IMR-90 (cell line): ENCODE results near the gene EDIL3. TPM values are rescaled to one million over a fixed set of nuclear protein-coding genes. Genes with fewer than 3 reads are reported as not detected.
A peak's percentile ranks its signal among the peaks of the same experiment; 100 is the strongest.

Source experiments
- ATAC-seq: fragments of 200-7000 bp; cut with Tn5 transposase; 2 replicates; pipeline ENCODE4 v1.9.1; 2020; ENCODE audit warnings: low read depth, mild to moderate bottlenecking, moderate library complexity
- BruUV-seq: library from RNA; stranded (reverse); fragments of 400-500 nt; replicated peaks from 2 replicates; lab custom pipeline; 2021; lab: Mats Ljungman, UMichigan
- CTCF ChIA-PET: fragments of 300-600 bp; formaldehyde crosslinking; extraction: SDS; loops from one replicate; lab custom pipeline; 2021; ENCODE audit warnings: antibody characterized with exemption; lab: Yijun Ruan, JAX
- POLR2A ChIA-PET: fragments of 300-600 bp; sonication (Branson Sonifier 250); formaldehyde crosslinking; loops from one replicate; lab custom pipeline; 2022; ENCODE audit warnings: antibody characterized with exemption; ENCODE audit not compliant: unreplicated experiment; lab: Charles Lee
- DNase-seq: peaks from one replicate; pipeline ENCODE4 v3.0.0; 2013
- H2AFZ ChIP-seq: replicated peaks from 2 replicates; pipeline ENCODE3; 2013; ENCODE audit warnings: low read length, mild to moderate bottlenecking; ENCODE audit not compliant: poor library complexity
- H2AK5ac ChIP-seq: 2 replicates; pipeline ENCODE4 v1.6.1; 2013; ENCODE audit warnings: low read depth, low read length, inconsistent platforms
- H2AK9ac ChIP-seq: replicated peaks from 2 replicates; pipeline ENCODE3; 2013; ENCODE audit warnings: mild to moderate bottlenecking, low read depth, low read length, moderate library complexity; ENCODE audit not compliant: poor library complexity
- H2BK120ac ChIP-seq: 2 replicates; pipeline ENCODE4 v1.6.1; 2013; ENCODE audit warnings: low read depth, low read length, inconsistent platforms
- H2BK15ac ChIP-seq: 3 replicates; pipeline ENCODE4 v1.6.1; 2013; ENCODE audit warnings: low read depth, low read length, inconsistent platforms
- H2BK20ac ChIP-seq: 2 replicates; pipeline ENCODE4 v1.6.1; 2013; ENCODE audit warnings: low read depth, mild to moderate bottlenecking, inconsistent platforms, low read length, moderate library complexity
- H2BK5ac ChIP-seq: 2 replicates; pipeline ENCODE4 v1.6.1; 2013; ENCODE audit warnings: mild to moderate bottlenecking, low read depth, low read length, inconsistent platforms; ENCODE audit not compliant: poor library complexity, severe bottlenecking
- H3K14ac ChIP-seq: replicated peaks from 2 replicates; pipeline ENCODE4 v1.6.1; 2013; ENCODE audit warnings: low read depth, low read length, inconsistent platforms
- H3K18ac ChIP-seq: 2 replicates; pipeline ENCODE4 v1.6.1; 2013; ENCODE audit warnings: low read depth, low read length, control low read depth
- H3K23ac ChIP-seq: 2 replicates; pipeline ENCODE4 v1.6.1; 2013; ENCODE audit warnings: low read depth, low read length, inconsistent platforms
- H3K27ac ChIP-seq: 2 replicates; pipeline ENCODE4 v1.5.1; 2013; ENCODE audit warnings: mild to moderate bottlenecking, control low read depth, low read length; ENCODE audit not compliant: insufficient read depth
- H3K27me3 ChIP-seq: 2 replicates; pipeline ENCODE4 v1.6.1; 2013; ENCODE audit warnings: low read length; ENCODE audit not compliant: control insufficient read depth, insufficient read depth
- H3K36me3 ChIP-seq: 2 replicates; pipeline ENCODE4 v1.6.1; 2013; ENCODE audit warnings: low read length, mixed read lengths; ENCODE audit not compliant: control insufficient read depth, insufficient read depth
- H3K4ac ChIP-seq: 2 replicates; pipeline ENCODE4 v1.6.1; 2013; ENCODE audit warnings: low read depth, low read length, inconsistent platforms
- H3K4me1 ChIP-seq: 2 replicates; pipeline ENCODE4 v1.6.1; 2013; ENCODE audit warnings: low read length, mixed read lengths; ENCODE audit not compliant: control insufficient read depth, insufficient read depth
- H3K4me2 ChIP-seq: 2 replicates; pipeline ENCODE4 v1.6.1; 2013; ENCODE audit warnings: low read depth, mild to moderate bottlenecking, control low read depth, low read length, moderate library complexity
- H3K4me3 ChIP-seq: 2 replicates; pipeline ENCODE4 v1.5.1; 2013; ENCODE audit warnings: low read depth, mild to moderate bottlenecking, control low read depth, low read length, moderate library complexity; ENCODE audit not compliant: insufficient read depth
- H3K56ac ChIP-seq: 2 replicates; pipeline ENCODE4 v1.6.1; 2013; ENCODE audit warnings: low read length, inconsistent platforms; ENCODE audit not compliant: insufficient read depth; ENCODE audit errors: extremely low read depth
- H3K79me1 ChIP-seq, 2 experiments: 2 replicates each; pipeline ENCODE4 v1.6.1; 2013; ENCODE audit warnings: low read length in 2 of 2, inconsistent platforms in 1 of 2, low read depth in 1 of 2
- H3K9ac ChIP-seq: 2 replicates; pipeline ENCODE4 v1.6.1; 2013; ENCODE audit warnings: low read depth, low read length, control low read depth
- H3K9me1 ChIP-seq: 2 replicates; pipeline ENCODE4 v1.6.1; 2013; ENCODE audit warnings: low read length, inconsistent platforms; ENCODE audit not compliant: insufficient read depth
- H3K9me3 ChIP-seq: 2 replicates; pipeline ENCODE4 v1.6.1; 2013; ENCODE audit warnings: low read length; ENCODE audit not compliant: control insufficient read depth, insufficient read depth
- H4K20me1 ChIP-seq: 2 replicates; pipeline ENCODE4 v1.6.1; 2013; ENCODE audit warnings: low read length, inconsistent platforms; ENCODE audit not compliant: insufficient read depth
- H4K5ac ChIP-seq: 2 replicates; pipeline ENCODE4 v1.6.1; 2013; ENCODE audit warnings: mild to moderate bottlenecking, low read depth, low read length, control low read depth
- H4K8ac ChIP-seq, 2 experiments: 2 replicates each; pipeline ENCODE4 v1.6.1; 2013; ENCODE audit warnings: low read depth in 2 of 2, low read length in 2 of 2, control low read depth in 1 of 2, inconsistent platforms in 1 of 2
- H4K91ac ChIP-seq: 2 replicates; pipeline ENCODE4 v1.6.1; 2013; ENCODE audit warnings: low read depth, low read length, inconsistent platforms; ENCODE audit not compliant: insufficient read depth
- MAFK ChIP-seq: IDR thresholded peaks from 2 replicates; pipeline ENCODE4 v1.6.1; 2012; ENCODE audit warnings: low read depth, low read length, improper control_type of control experiment
- MAZ ChIP-seq: IDR thresholded peaks from 2 replicates; pipeline ENCODE4 v1.6.1; 2012; ENCODE audit warnings: low read depth, mild to moderate bottlenecking, low read length, improper control_type of control experiment, moderate library complexity, borderline replicate concordance
- USF2 ChIP-seq: fragments of 150-350 bp; IDR thresholded peaks from 2 replicates; pipeline ENCODE4 v1.6.1; 2017; ENCODE audit warnings: mild to moderate bottlenecking, antibody characterized with exemption, low read length, low read depth
- WGBS, 2 experiments: methylation state at CpG; one replicate each; pipeline versions ENCODE4 v1.1.5 to v1.1.7; 2013; ENCODE audit warnings: missing lambda C conversion rate in 2 of 2; ENCODE audit not compliant: insufficient read length in 1 of 2; ENCODE audit errors: extremely low coverage in 2 of 2; 5-methylcytosine and 5-hydroxymethylcytosine counted together
- dilution Hi-C: fragments of 300-500 bp; cut with HindIII; formaldehyde crosslinking; loops from one replicate; pipeline ENCODE4 v1.14.3; 2018; ENCODE audit warnings: low sequenced_read_pairs; ENCODE audit not compliant: unreplicated experiment
- in situ Hi-C: fragments of 300-500 bp; cut with MboI; formaldehyde crosslinking; loops from 3 replicates; pipeline ENCODE4 v1.14.3; 2019; ENCODE audit warnings: low sequenced_read_pairs, inconsistent platforms, mixed read lengths
- intact Hi-C: fragments of 100-400 bp; cut with micrococcal nuclease; formaldehyde crosslinking; loops from 2 replicates; pipeline ENCODE4 v1.10.0; 2022
- polyA plus RNA-seq, 3 experiments: library from polyadenylated mRNA; depleted of rRNA; stranded (reverse); fragments of >200 nt; gene quantifications; 2 replicates each; pipeline ENCODE4 v1.2.3, GENCODE V29; 2012; ENCODE audit warnings: low replicate concordance in 1 of 3
- total RNA-seq: library from RNA; depleted of rRNA; stranded (reverse); fragments of >200 nt; gene quantifications from 2 replicates; pipeline ENCODE4 v1.2.3, GENCODE V29; 2012

Gene EDIL3
- total and polyA plus RNA-seq, 2 of the 4 experiments (the other 2 are of a cell fraction), result 55.5 to 82.8 TPM

- Histone ChIP-seq H3K4me2 (no peak overlapping the region), H3K9me1 (no peaks in the 10 kb centered on the region; the same call in 1 of the 2 replicates), H3K36me3 (no peaks in the 10 kb centered on the region), H2AK9ac (no peak overlapping the region), H4K5ac (peak overlapping the region; percentile 59), H2AK5ac (no peak overlapping the region), H3K27ac (no peak overlapping the region), H4K91ac (no peak overlapping the region), H3K18ac (peak overlapping the region; percentile 97; the same call in 1 of the 2 replicates), H3K4ac (no peak overlapping the region), H2BK5ac (no peak overlapping the region), H2BK120ac (no peak overlapping the region), H3K79me1 (0 out of 4 replicates have a peak, but pooled peaks cover 3 to 5% of the 10 kb centered on the region in 2 experiments), H4K8ac (peak overlapping the region in 1 of 2 experiments; percentile 51; a peak in 2 of 4 replicates), H2AFZ (no peak overlapping the region), H3K27me3 (no peaks in the 10 kb centered on the region), H4K20me1 (no peaks in the 10 kb centered on the region), H3K23ac (0 out of 2 replicates have a peak overlapping the region, but pooled peaks have one; percentile 23), H3K9me3 (no peaks in the 10 kb centered on the region), H3K14ac (0 out of 2 replicates have a peak overlapping the region, but pooled peaks have one; percentile 49), H3K4me1 (peaks cover 2% of the 10 kb centered on the region; the same call in 1 of the 2 replicates), H2BK15ac (no peak overlapping the region), H3K56ac (no peak overlapping the region), H2BK20ac (no peak overlapping the region), H3K9ac (no peak overlapping the region), H3K4me3 (no peak overlapping the region)
- POLR2A ChIA-PET, result no interaction called here
- no CpG with 5 or more reads among the region's 4 CpGs for WGBS, 2 experiments
- no peak for TF ChIP-seq USF2
- no peak for TF ChIP-seq MAZ
- TF ChIP-seq MAFK, result peak; percentile 63
- DNase-seq (no peak), ATAC-seq (no peak)
- no TSS peak for BruUV-seq
- intact Hi-C loops (no loop called here), dilution Hi-C loops (no loop called here), in situ Hi-C loops (no loop called here)
- CTCF ChIA-PET, result no interaction called here
Observed at GRCh38 chr5:83987513-83988292, 397.0 kb downstream of the EDIL3 start.
